GM12864 (cell line): Measurements from ENCODE around the gene KRT40.
"Not testable (repeated sequence)": the region's sequence is repeated elsewhere in the genome, so short reads cannot be mapped to it uniquely, and the experiment has no call there.

Experiments used
- DNase-seq: peaks from one replicate; pipeline ENCODE4 v3.0.0-alpha.2; 2011; ENCODE audit warnings: low read depth
- H3K4me3 ChIP-seq: 2 replicates; pipeline ENCODE4 v1.5.1; 2011; ENCODE audit warnings: mild to moderate bottlenecking, low read depth, low read length, control low read depth
- TF ChIP-seq, protein P1 (sequence below): IDR thresholded peaks from 2 replicates; pipeline ENCODE4 v1.5.1; 2011; ENCODE audit warnings: low read depth, mild to moderate bottlenecking, moderate library complexity, low read length, control low read depth, inconsistent platforms; ENCODE audit errors: missing control alignments

The KRT40 gene

DNA sequence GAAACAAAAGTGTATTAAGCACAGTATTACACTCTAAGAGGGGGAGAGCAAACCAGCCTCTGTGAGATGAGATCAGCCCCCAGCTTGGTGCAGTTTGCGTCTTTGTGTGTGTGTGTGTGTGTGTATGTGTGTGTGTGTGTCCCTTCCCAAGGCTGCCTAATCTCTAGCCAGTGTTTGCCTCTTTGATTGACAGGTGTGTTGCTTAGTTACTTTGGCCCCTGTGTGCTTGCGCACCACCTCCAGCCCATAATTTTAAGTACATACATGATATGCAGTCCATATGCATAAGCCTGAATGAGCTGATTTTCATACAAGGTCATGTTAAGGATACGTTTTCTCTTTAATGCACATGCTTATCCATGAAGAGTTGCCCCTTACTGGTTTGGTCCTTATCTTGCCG is 17.7 kb upstream of the KRT40 start:
- no peak overlapping the region for H3K4me3 ChIP-seq
- TF ChIP-seq, protein P1, sequence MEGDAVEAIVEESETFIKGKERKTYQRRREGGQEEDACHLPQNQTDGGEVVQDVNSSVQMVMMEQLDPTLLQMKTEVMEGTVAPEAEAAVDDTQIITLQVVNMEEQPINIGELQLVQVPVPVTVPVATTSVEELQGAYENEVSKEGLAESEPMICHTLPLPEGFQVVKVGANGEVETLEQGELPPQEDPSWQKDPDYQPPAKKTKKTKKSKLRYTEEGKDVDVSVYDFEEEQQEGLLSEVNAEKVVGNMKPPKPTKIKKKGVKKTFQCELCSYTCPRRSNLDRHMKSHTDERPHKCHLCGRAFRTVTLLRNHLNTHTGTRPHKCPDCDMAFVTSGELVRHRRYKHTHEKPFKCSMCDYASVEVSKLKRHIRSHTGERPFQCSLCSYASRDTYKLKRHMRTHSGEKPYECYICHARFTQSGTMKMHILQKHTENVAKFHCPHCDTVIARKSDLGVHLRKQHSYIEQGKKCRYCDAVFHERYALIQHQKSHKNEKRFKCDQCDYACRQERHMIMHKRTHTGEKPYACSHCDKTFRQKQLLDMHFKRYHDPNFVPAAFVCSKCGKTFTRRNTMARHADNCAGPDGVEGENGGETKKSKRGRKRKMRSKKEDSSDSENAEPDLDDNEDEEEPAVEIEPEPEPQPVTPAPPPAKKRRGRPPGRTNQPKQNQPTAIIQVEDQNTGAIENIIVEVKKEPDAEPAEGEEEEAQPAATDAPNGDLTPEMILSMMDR: no peak
- DNase-seq: no peak

DNA sequence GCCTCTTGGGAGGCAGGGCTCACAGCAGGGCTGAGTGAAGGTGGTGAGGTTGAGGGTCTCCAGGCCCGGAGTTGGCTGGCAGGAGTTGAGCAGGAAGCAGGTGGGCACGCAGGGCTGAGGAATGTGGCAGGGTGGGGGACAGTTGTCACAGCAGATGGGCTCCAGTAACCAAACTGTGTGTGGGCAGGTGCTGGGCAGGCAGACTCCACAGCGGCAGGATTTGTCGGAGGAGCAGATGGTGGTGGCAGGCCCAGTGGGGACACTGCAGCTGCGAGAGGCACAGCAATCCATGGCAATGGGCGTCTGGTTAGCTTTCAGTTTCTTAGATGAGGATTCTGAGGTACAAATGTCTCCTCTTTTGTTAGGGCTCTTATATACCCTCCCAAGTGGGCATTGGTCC is 15.4 kb upstream of the KRT40 start, which contains the start of gene KRTAP3-2:
Gene KRTAP3-2 (minus strand): TSS at position 344 of the 400 bp plus-strand sequence. CDS start 53 bp downstream, at position 291.
- not testable (repeated sequence) for H3K4me3 ChIP-seq, DNase-seq

DNA sequence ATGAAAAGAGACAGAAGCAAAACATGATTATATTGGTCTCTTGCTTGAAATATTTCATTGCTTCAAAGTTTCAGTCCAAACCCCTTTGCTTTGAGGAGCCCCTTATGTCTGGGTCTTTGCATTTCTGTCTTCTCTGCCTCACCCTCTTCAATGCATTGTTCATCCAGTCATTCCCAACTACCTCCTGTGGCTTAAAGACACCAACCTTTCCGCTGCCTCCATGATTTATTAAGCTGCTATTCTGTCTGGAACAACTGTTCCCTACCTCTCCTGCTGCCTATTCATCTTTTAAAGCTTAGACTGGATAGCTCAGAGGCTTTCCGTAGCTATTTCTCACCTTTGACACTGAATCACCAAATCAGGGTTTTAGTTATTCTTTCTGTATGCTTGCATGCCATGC is 13.2 kb upstream of the KRT40 start:
- DNase-seq: no peak
- TF ChIP-seq, protein P1: no peak
- no peak overlapping the region for H3K4me3 ChIP-seq

DNA sequence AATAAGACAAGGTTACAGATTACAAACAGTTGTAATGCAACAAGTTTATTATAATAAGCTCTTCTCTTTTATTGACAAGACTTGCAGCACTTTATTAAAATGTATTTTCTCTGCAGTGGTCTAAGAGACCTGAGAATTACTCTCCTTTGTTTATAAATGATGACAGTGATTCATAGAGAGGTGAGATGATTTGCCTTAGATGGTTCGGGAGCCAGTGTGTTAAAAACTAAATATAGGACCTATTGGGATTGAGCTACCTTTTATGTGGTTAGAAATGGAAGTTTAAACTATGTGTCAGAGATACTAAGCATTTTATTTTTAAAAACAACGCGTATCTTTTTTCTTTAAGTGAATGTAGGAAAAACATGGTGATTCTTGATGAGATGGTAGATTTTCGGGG is 12.7 kb upstream of the KRT40 start:
- no peak for DNase-seq
- H3K4me3 ChIP-seq: no peak overlapping the region
- TF ChIP-seq, protein P1: no peak

DNA sequence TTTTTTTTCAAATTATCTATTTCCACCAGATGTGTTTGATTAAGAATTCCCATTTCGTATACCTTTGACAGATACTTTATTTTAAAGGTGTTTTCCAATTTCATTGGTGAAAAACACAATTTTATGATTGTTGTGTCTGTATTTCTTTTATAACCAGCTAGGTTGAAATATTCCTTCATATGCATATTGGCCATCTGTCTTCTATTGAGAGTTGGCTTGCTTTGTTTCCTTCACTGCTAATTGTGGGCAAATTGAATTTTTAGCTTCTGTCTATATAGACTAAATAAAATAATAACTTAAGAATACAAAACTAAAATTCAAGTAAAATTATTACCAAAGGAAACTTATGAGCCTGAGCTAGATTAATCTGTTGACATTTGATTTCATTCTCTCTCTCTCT is 11.0 kb upstream of the KRT40 start:
- no peak overlapping the region for H3K4me3 ChIP-seq
- no peak for DNase-seq

DNA sequence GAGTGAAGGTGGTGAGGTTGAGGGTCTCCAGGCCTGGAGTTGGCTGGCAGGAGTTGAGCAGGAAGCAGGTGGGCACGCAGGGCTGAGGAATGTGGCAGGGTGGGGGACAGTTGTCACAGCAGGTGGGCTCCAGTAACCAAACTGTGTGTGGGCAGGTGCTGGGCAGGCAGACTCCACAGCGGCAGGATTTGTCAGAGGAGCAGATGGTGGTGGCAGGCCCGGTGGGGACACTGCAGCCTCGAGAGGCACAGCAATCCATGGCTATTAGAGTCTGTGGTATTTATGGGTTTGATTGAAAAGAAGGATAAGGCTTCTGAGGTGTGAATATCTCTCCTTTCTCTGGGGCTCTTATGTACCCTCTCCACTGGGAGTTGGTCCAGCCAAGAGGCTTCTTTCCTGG is 9.7 kb upstream of the KRT40 start, which contains the start of gene KRTAP3-3:
Gene KRTAP3-3 (minus strand): TSS at position 326 of the 400 bp plus-strand sequence. CDS start 67 bp downstream, at position 259.
- TF ChIP-seq, protein P1: no peak
- no peak for DNase-seq
- H3K4me3 ChIP-seq: no peak within 1 kb of the TSS

More for the DNA sequence above, 11.0 kb upstream of the KRT40 start:
- TF ChIP-seq, protein P1: no peak

DNA sequence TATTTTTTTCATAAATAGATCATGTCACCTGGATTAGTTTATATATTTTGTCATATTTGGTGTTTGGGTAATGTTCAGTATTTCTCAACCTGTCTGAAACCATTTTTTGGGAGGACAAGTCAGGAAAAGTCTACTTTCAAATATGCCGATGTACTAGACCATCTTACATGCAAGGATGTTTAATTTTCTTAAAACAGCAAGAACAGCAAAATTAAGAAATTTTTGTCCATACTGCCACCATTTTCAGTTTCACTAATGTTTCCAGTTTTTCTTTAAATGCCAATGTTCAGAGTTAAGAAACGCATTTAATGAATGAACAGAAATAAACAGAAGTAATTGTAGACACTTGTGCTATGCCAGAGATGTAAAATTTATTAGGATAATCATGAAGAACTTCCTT is 9.0 kb upstream of the KRT40 start:
- no peak for DNase-seq
- TF ChIP-seq, protein P1: no peak

DNA sequence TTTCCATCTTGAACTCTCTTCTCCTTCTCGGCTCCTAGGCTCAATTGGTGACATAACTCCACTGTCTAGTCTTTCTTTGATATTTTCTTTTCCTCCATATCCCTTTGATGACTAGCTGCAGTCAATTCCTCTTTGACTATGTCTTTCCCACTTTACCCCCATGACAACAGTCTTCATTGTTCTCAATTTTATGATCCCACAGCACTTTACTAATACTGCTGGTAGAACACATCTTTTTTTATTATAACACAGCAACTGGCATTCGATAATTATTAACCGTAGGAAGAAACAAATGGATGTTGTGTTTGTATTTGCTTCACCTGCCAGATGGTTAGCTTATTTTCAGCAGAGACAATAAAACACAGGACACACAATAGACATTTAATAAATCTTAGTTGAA is 8.5 kb upstream of the KRT40 start:
- TF ChIP-seq, protein P1: no peak
- no peak for DNase-seq

More for the DNA sequence above, 9.0 kb upstream of the KRT40 start:
- no peak overlapping the region for H3K4me3 ChIP-seq

More for the DNA sequence above, 8.5 kb upstream of the KRT40 start:
- no peak overlapping the region for H3K4me3 ChIP-seq
